ENCODE results near the gene SACS.
"Not testable (repeated sequence)": the region's sequence is repeated elsewhere in the genome, so short reads cannot be mapped to it uniquely, and the experiment has no call there.

The SACS gene

GRCh38 chr13:23455401-23456185 is 22.1 kb upstream of the SACS start:
- DNase-seq, result no peak

DNA sequence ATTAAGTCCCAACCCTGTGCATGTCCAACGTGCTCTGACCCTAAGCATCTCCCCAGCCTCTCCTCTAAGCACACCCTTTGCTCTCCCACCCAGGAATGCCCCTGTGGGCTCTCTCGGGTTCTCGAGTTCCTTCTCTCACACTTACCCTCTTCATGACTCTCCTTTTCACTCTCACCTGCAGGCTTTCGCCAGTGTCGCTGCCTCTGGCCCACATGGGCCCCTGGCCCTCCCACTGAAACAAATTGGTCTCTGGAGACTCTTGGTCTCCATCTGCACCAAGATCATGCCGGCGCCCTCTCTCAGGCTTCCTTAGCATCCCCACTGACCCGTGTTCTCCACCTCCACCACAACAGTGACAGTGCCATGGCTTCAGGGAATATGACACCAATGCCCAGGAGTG is 19.6 kb upstream of the SACS start:
- no peak for DNase-seq

- DNase-seq, result no peak
These were observed 17.0 kb upstream of the SACS start for GRCh38 chr13:23450340-23451046.

DNA sequence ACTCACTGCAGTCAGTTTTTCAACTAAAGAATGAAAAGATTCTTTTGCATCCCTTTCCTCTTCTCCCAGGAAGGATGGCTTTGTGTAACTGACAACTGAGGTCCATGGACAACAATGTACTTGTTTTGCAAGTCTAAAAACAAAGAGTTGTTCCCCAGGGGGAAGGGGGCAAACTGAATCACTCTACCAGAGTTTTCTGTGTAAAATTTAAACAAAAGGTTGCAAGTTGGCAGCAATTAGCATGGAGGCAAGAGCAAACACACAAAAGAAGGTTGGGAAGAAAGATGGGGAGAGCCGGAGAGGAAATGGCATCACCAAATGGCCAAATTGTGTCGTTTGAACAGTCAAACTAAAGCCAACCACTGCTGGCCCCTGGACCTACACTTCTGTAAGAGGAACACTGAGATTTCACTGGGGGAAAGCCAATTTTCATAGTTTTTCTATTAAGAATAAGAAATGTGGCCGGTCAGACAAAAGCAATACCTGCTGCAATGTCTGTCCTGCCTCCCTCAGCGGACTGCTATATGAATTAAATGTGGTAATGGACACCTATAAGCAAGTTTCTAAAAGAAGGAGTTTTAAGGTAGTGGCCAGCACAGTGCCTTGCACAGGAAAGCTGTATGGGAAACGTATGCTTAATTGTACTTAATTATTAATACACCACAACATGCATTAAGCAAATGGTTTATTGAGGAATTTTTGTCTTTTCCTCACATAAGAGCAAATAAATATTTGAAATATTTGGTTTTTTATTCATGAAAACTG is 16.1 kb upstream of the SACS start:
- no peak for DNase-seq

DNA sequence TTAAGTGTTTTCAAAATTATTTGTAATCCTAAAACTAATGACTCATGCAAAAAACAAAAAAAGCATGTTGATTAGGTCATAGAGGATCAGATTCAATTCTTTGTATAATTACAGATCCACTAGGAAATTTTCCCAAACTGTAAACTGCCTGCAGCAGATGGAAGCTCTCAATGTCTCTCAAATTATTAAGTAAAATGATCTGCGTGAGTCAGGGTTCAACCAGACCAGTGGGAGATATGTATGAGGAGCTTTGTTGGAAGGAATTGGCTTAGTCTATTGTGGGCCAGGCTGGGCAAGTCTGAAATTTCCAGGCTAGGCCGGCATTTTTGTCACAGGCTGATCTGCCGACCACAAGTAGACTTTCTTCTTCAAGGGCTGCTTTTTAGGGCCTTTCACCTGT is 14.4 kb upstream of the SACS start:
- DNase-seq, result no peak

- DNase-seq, result no peak
These were observed 12.3 kb upstream of the SACS start for GRCh38 chr13:23445794-23446193.

DNA sequence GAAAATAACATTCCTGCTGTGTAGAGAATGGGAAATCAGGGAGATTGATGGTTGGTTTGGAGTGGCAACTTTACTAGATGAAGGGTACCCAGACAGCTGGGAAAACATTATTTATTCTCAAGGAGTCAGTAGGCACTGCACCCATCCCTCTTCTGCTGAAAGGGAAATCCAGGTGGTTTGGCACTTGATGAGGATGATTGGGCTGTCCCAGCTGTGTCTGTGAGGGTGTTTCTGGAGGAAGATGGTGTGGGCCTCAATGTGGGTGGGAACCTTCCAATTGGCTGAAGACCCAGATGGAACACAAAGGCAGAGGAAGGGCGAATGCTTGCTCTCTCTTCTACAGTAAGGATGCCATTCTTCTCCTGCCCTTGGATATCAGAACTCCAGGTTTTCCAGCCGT is 10.4 kb upstream of the SACS start:
- no peak for DNase-seq

DNA sequence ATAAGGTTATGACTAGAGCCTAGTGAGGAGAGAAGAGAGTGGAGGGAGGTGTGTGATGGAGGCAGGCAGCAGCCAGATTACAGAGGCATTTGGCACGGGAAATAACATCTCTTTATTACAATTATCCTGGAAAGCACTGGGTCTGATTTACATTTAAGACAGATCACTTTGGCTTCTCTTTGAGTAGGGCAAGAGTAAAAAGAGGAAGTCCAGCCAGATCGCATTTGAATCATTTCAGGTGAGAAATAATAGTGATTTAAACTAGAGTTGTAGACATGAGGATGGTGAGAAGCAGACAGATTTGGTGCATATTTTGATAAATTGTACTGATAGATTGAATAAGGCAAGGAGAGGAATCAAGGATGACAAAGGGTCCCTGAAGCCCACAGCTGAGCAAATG is 9.6 kb upstream of the SACS start:
- no peak for DNase-seq

DNA sequence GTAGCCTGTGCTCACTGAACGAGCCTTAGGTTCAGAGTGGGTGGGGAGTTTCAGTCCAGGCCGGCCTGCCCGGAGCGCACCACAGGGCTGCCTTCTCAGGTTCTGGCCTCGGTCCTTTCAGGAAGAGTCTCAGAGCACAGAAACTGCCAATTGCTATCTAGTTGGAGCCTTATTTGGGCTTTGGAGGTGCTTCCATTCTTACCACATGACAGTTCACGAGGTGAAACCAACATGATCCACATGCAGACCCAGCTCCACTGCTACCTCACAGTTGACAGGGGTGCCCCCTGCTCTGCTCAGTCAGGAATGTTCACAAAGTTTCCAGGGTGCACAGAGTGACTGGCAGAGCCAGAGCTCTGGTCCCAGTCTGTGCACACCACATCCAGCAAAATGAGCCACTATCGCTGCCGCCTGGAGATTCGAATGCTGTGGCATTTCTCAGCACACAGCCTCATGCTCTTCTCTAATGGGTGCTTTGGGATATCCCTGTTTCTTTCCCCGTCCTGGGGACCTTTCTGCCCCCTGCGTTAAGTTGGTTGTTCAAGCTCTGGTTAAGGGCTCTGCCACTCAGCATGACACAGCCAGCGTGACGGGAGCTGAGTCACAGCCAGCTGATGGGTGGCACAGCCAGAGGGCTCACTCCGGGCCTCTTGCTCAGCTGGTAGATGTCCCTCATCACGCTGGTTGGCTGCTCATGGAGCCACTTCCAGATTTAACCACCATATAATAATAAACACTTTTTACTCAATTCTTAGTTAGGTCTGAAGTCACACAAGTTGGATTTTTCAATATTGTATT is 7.5 kb upstream of the SACS start:
- DNase-seq, result no peak

- DNase-seq, result not testable (repeated sequence)
These were observed 6.8 kb upstream of the SACS start for GRCh38 chr13:23440324-23440723.

- no peak for DNase-seq
These were observed 4.4 kb upstream of the SACS start for GRCh38 chr13:23437916-23438315.

DNA sequence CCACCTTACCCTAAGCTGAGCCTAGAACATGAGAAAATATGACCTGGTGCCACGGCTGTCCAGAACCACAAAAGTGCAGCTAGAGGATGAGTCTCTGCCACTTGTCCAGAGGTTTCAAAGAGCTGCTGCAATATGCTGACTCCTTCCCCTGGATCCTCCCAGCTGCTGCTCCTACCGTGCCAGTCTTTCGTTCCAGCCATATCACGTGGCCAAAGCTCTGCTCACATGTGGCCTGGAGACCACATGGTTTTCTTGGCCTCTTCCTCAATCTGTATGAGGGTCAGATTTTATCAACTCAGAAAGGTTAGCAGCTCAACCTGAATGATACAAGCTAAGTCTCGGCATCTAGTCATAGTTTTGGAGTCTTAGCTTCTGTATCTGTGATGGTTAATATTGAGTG is 3.2 kb upstream of the SACS start:
- DNase-seq, result no peak

DNA sequence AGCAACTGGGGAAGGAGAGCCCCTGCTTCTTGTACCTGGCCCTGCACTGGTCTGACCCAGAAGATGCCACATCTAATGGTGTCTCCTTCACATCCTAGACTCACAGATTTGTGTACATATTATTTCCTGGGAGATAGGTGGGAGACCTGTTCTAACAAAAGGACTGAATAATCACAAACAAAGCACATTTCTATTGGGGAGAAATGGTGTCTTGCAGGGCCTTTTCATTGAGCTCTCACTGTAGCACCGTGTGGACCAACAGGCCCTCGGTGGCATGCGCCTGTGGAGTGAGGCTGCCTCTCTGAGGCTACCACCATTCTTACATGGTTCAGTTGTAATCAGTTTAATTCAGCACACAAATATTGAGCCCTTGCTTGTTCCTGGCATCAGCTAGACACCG is 989 bp upstream of the SACS start:
- DNase-seq, result no peak

DNA sequence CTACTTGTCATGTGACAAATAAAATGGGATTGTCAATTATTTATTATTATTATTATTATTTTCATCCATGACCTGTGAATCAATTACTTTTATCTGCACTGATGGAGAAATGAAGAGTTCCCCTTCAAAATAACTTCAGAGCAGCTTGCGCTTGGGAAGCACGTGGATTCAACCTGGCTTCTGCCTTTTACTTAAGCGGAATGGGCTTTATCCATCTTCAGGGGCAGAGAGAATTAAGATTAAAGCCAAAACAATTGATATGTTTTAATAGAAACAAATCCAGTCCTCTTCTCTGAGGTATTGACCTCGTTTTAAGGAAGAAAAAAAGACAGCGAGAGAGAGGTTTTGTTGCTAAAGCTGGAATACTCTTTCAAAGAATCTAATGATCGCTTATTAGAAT is 876 bp downstream of the SACS start:
- DNase-seq, result no peak

- no peak for DNase-seq
These were observed 2.8 kb downstream of the SACS start for GRCh38 chr13:23430664-23431063.

DNA sequence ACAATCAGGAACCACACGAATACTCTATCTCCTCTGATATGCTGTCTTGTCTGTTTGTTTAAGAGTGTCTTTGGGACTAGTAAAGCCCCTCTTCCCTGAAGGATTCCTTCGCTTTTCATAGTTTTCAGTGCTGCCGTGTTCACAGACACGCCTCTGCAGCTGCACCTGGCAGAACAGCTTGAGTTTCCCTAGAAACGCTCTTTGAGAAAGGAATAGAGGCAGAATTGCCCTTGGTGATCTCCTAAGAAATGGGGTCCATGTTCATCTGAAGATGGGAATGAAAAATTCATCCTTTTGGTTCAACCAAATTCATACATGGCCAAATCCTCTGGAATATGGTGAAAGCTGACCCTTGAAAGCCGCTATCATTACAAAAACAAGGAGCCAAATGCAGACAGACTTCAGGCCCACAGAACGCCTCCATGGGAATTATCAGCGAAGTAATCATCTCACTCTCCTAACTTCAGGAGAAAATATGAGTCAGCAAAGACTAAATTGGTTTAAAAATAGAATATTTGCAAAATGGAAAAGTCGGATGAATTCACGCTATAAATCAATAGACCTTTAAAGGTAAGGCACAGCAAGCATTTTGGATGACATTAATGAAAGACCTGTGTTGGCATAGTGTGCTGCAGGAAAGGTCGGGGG is 5.5 kb downstream of the SACS start:
- no peak for DNase-seq

GRCh38 chr13:23427342-23427843 is 6.1 kb downstream of the SACS start:
- DNase-seq, result no peak

DNA sequence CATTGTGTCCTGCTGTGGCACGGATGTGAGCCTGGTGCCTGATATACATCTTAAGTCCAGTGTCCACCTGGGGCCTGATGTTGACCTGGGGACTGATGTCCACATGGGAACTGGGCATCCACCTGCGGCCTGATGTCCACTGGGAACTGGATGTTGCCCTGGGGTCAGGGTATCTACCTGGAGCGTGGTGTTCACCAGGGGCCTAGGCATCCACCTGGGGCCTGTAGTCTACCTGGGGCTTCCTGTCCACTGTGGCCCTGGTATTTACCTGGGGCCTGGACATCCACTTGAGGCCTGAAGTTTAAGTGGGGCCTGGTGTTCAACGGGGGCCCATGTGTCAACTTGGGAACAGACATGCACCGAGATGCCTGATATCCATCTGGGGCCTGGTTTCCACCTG is 11.9 kb downstream of the SACS start:
- no peak for DNase-seq

GRCh38 chr13:23418776-23419683 is 14.5 kb downstream of the SACS start:
- no peak for DNase-seq

DNA sequence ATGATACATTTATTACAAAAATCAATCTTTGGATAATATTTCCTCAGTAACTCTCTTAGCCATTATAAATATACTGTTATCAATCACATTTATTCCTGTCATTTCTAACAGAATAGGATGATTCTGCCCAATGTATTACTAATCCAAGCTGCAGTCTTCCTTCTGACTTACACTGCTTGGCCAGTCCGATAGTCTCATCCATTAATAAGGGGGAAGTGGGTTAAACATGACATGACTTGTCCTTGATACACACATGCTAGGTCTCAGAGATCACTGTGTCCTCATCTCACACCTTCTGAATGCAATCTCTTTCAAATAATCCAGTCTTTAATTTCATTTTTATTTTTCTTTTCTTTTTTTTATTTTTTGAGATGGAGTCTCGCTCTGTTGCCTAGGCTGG is 18.8 kb downstream of the SACS start:
- DNase-seq, result no peak

GRCh38 chr13:23411706-23412105 is 21.8 kb downstream of the SACS start:
- no peak for DNase-seq

Data from CD4-positive, alpha-beta T cell treated with Interleukin-17A for 1 hour (primary cell).